ENCODE data around the gene MRTO4.
"Not testable (repeated sequence)": the region's sequence is repeated elsewhere in the genome, so short reads cannot be mapped to it uniquely, and the experiment has no call there.

Gene MRTO4

GRCh38 chr1:19213580-19213979 lies 38.0 kb upstream of the MRTO4 start:
- Mint-ChIP-seq H3K36me3 (peaks cover 19 to 35% of the 10 kb centered on the region in 2 donors), H3K27ac (no peak overlapping the region), H3K27me3 (no peaks in the 10 kb centered on the region)

GRCh38 chr1:19216585-19216984 lies 35.0 kb upstream of the MRTO4 start:
- not testable (repeated sequence) for DNase-seq; H3K9me3 Mint-ChIP-seq; ATAC-seq (replicated peaks); H3K4me3 Mint-ChIP-seq; H3K27me3 Mint-ChIP-seq
- peak overlapping the region; percentile 57 for H3K27ac Mint-ChIP-seq
- H3K4me1 Mint-ChIP-seq = peaks cover 20 to 37% of the 10 kb centered on the region in 2 donors
- peaks cover 34 to 60% of the 10 kb centered on the region in 2 donors for H3K36me3 Mint-ChIP-seq

More at GRCh38 chr1:19213580-19213979, 38.0 kb upstream of the MRTO4 start:
- H3K4me1 Mint-ChIP-seq = peaks cover 15 to 40% of the 10 kb centered on the region in 2 donors
- DNase-seq = no peak
- no peak for ATAC-seq (replicated peaks)
- H3K4me3 Mint-ChIP-seq = no peak overlapping the region
- H3K9me3 Mint-ChIP-seq = no peaks in the 10 kb centered on the region

- H3K27ac Mint-ChIP-seq = no peak overlapping the region
- ATAC-seq (replicated peaks) (no peak), DNase-seq (no peak)
- H3K9me3 Mint-ChIP-seq = no peaks in the 10 kb centered on the region
- H3K27me3 Mint-ChIP-seq = no peaks in the 10 kb centered on the region
- H3K4me3 Mint-ChIP-seq = no peak overlapping the region
- peaks cover 46 to 72% of the 10 kb centered on the region in 2 donors for H3K36me3 Mint-ChIP-seq
- peaks cover 12 to 16% of the 10 kb centered on the region in 2 donors for H3K4me1 Mint-ChIP-seq
Observed at GRCh38 chr1:19219451-19219850, 32.2 kb upstream of the MRTO4 start.

GRCh38 chr1:19220080-19220846 lies 31.3 kb upstream of the MRTO4 start:
- Mint-ChIP-seq H3K4me1 (peaks cover 10 to 14% of the 10 kb centered on the region in 2 donors), H3K4me3 (peak overlapping the region in 1 of 2 donors; percentile 18), H3K36me3 (peaks cover 50 to 76% of the 10 kb centered on the region in 2 donors), H3K27ac (peak overlapping the region; percentile 93), H3K27me3 (no peaks in the 10 kb centered on the region), H3K9me3 (no peaks in the 10 kb centered on the region)
- DNase-seq = no peak
- ATAC-seq (replicated peaks) = peak in 1 of 2 donors; percentile 61

GRCh38 chr1:19220991-19221390 lies 30.6 kb upstream of the MRTO4 start:
- Mint-ChIP-seq H3K36me3 (peaks cover 48 to 80% of the 10 kb centered on the region in 2 donors), H3K4me1 (peaks cover 9 to 12% of the 10 kb centered on the region in 2 donors), H3K27ac (peak overlapping the region; percentile 44)

GRCh38 chr1:19222573-19222972 lies 29.0 kb upstream of the MRTO4 start:
- no peak for ATAC-seq (replicated peaks)
- Mint-ChIP-seq H3K9me3 (no peaks in the 10 kb centered on the region), H3K4me3 (no peak overlapping the region), H3K36me3 (peaks cover 52 to 85% of the 10 kb centered on the region in 2 donors), H3K4me1 (peaks cover 7 to 12% of the 10 kb centered on the region in 2 donors), H3K27me3 (no peaks in the 10 kb centered on the region), H3K27ac (peak overlapping the region; percentile 42)
- DNase-seq = no peak

More at GRCh38 chr1:19220991-19221390, 30.6 kb upstream of the MRTO4 start:
- DNase-seq = no peak
- no peak for ATAC-seq (replicated peaks)
- Mint-ChIP-seq H3K9me3 (no peaks in the 10 kb centered on the region), H3K27me3 (no peaks in the 10 kb centered on the region), H3K4me3 (no peak overlapping the region)

GRCh38 chr1:19222979-19223824 lies 28.4 kb upstream of the MRTO4 start:
- Mint-ChIP-seq H3K27me3 (no peaks in the 10 kb centered on the region), H3K4me1 (peaks cover 7 to 12% of the 10 kb centered on the region in 2 donors), H3K36me3 (peaks cover 48 to 84% of the 10 kb centered on the region in 2 donors), H3K4me3 (no peak overlapping the region), H3K9me3 (no peaks in the 10 kb centered on the region), H3K27ac (no peak overlapping the region)
- ATAC-seq (replicated peaks) (no peak), DNase-seq (no peak)

GRCh38 chr1:19229229-19229628 lies 22.4 kb upstream of the MRTO4 start:
- DNase-seq (no peak), ATAC-seq (replicated peaks) (no peak)
- no peak overlapping the region for H3K27ac Mint-ChIP-seq
- H3K4me3 Mint-ChIP-seq = no peak overlapping the region
- no peaks in the 10 kb centered on the region for H3K9me3 Mint-ChIP-seq
- H3K4me1 Mint-ChIP-seq = no peaks in the 10 kb centered on the region
- no peaks in the 10 kb centered on the region for H3K27me3 Mint-ChIP-seq
- peaks cover 29 to 60% of the 10 kb centered on the region in 2 donors for H3K36me3 Mint-ChIP-seq

GRCh38 chr1:19229828-19230325 lies 21.7 kb upstream of the MRTO4 start:
- Mint-ChIP-seq H3K9me3 (no peaks in the 10 kb centered on the region), H3K27ac (no peak overlapping the region), H3K36me3 (peaks cover 23 to 55% of the 10 kb centered on the region in 2 donors), H3K27me3 (no peaks in the 10 kb centered on the region), H3K4me1 (no peaks in the 10 kb centered on the region), H3K4me3 (no peak overlapping the region)
- no peak for DNase-seq
- ATAC-seq (replicated peaks) = no peak

GRCh38 chr1:19231736-19232523 lies 19.7 kb upstream of the MRTO4 start:
- DNase-seq; H3K4me3 Mint-ChIP-seq; H3K27me3 Mint-ChIP-seq; H3K4me1 Mint-ChIP-seq; H3K9me3 Mint-ChIP-seq; ATAC-seq (replicated peaks): not testable (repeated sequence)
- Mint-ChIP-seq H3K36me3 (peaks cover 26 to 46% of the 10 kb centered on the region in 2 donors), H3K27ac (peak overlapping the region; percentile 20)

- Mint-ChIP-seq H3K4me3 (no peak overlapping the region), H3K36me3 (peaks cover 23 to 45% of the 10 kb centered on the region in 2 donors), H3K27ac (no peak overlapping the region), H3K27me3 (no peaks in the 10 kb centered on the region), H3K9me3 (no peaks in the 10 kb centered on the region), H3K4me1 (no peaks in the 10 kb centered on the region)
- DNase-seq (no peak), ATAC-seq (replicated peaks) (peak in 1 of 2 donors; percentile 33)
Observed at GRCh38 chr1:19232524-19232846, 19.1 kb upstream of the MRTO4 start.

GRCh38 chr1:19234224-19234623 lies 17.4 kb upstream of the MRTO4 start:
- Mint-ChIP-seq H3K36me3 (peaks cover 30 to 50% of the 10 kb centered on the region in 2 donors), H3K4me3 (no peak overlapping the region), H3K27me3 (no peaks in the 10 kb centered on the region), H3K27ac (no peak overlapping the region), H3K9me3 (no peaks in the 10 kb centered on the region), H3K4me1 (no peaks in the 10 kb centered on the region)
- ATAC-seq (replicated peaks) (no peak), DNase-seq (no peak)

GRCh38 chr1:19239876-19240275 lies 11.7 kb upstream of the MRTO4 start:
- Mint-ChIP-seq H3K36me3 (peaks cover 51 to 63% of the 10 kb centered on the region in 2 donors), H3K9me3 (no peaks in the 10 kb centered on the region), H3K27me3 (no peaks in the 10 kb centered on the region), H3K4me1 (no peaks in the 10 kb centered on the region), H3K4me3 (no peak overlapping the region), H3K27ac (no peak overlapping the region)
- ATAC-seq (replicated peaks) (no peak), DNase-seq (no peak)

Data from stimulated activated naive B cell treated with anti-CD40 and anti-IgM and Interleukin-4, amounts not matched to agents 10 μg/mL and 1 μg/mL and 100 μg/mL, for 72 hours (primary cell).